Erythroblast (primary cell): ENCODE data around the gene SATL1.
"Not testable (repeated sequence)": the region's sequence is repeated elsewhere in the genome, so short reads cannot be mapped to it uniquely, and the experiment has no call there.

Experiments
- DNase-seq, 2 experiments: peaks; one replicate each; lab custom pipeline; 2025; lab: John Stamatoyannopoulos, UW
- GATA1 ChIP-seq: IDR thresholded peaks from 2 replicates; pipeline ENCODE4 v1.6.1; 2011; ENCODE audit warnings: low read depth, mild to moderate bottlenecking, control low read depth, low read length, moderate library complexity
- POLR2A ChIP-seq: IDR thresholded peaks from 2 replicates; pipeline ENCODE4 v1.6.1; 2011; ENCODE audit warnings: mild to moderate bottlenecking, low read length

Gene SATL1, protein sequence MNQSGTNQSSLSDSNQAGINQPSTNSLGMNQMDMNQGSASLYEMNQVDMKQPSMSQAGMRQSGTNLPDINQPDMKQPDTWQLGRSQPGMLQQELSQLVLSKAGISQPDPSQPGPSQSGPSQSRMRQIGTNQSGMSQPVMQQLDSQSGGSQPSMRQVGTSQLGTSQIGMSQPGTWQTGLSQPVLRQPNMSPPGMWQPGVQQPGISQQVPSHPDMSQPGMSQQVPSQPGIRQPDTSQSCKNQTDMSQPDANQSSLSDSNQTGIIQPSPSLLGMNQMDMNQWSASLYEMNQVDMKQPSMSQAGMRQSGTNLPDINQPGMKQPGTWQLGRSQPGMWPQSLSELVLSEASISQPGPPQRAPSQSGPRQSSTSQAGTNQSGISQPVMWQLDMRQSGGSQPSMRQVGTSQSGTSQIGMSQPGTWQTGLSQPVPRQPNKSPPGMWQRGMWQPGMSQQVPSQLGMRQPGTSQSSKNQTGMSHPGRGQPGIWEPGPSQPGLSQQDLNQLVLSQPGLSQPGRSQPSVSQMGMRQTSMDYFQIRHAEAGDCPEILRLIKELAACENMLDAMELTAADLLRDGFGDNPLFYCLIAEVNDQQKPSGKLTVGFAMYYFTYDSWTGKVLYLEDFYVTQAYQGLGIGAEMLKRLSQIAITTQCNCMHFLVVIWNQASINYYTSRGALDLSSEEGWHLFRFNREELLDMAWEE

DNA sequence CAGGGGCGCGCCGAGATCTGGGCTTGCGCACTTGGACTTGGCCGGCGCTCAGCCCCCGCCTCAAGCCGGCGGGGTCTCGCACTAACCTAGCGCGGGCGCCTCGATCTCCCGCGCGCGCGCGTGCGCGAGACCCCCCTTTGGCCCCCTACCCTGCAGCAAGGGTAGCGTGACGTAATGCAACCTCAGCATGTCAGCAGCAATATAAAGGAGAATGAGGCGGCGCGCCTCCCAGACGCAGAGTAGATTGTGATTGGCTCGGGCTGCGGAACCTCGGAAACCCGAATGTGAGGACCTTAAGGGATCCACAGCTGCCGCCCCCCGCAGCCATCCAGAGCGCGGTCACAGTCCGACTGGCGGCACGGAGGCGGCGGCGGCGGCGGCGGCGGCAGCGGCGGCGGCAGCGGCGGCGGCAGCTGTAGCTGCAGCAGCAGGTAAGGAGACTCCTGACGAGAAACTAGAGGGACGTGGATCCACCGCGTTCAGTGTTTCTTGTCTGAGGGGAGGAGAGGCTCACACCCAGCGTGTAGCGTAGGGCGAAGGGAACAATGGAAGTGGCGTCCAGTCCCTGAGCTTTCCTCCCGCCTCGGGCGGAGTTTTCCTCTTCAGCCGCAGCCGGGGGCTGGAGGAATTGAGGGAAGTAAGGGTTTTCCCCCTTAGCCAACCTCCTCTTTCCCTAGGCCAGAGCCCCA is at the start of gene SATL1, which contains the start of gene ZNF711:
Gene SATL1, minus strand, starts transcription at position 19 of the 689 bp plus-strand sequence. CDS start 134,811 bp downstream, outside the sequence.
Gene ZNF711, plus strand, starts transcription at position 231 of the 689 bp plus-strand sequence. CDS start 3,582 bp downstream, outside the sequence.
- peak; percentile 65 to 67 for DNase-seq
- no peak for TF ChIP-seq GATA1
- no peak for TF ChIP-seq POLR2A

DNA sequence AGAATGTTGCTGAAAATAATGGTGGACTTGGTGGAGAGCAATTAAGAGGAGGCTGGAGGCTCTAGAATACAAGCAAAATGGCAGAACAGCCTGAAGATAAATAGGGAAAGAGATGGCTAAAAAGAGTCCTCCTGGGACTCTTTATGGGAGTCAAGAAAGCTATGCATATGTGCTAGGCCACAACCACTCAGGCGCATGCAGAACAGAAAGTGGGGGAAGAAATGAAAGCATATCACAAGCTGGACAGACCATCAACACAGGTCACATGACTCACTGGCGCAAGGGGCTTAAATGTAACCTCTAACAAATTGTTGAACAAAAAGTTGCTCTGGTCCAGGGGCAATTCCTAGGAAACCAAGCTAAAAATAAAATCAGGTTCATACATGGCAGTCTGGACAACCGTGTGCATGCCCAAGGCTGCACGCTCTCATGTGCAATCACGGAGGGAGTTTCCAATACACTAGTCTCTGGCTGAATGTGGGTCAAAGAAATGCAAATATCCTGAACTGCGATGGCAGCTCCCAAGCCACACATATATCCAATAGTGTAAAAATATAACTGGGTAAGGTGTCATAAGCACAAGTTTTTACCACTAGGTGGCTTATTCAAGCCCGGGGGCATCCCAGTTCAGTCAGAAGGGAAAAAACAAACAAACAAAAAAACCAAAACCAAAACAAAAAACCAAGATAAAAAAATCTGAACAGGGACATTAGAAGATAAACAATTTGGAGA is 45.6 kb upstream of the SATL1 start:
- TF ChIP-seq POLR2A (no peak), GATA1 (no peak)
- DNase-seq = no peak

DNA sequence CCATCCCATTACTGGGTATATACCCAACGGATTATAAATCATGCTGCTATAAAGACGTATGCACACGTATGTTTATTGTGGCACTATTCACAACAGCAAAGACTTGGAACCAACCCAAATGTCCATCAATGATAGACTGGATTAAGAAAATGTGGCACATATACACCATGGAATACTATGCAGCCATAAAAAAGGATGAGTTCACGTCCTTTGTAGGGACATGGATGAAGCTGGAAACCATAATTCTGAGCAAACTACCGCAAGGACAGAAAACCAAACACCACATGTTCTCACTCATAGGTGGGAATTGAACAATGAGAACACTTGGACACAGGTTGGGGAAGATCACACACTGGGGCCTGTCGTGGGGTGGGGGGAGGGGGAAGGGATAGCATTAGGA is 41.7 kb upstream of the SATL1 start:
- DNase-seq = not testable (repeated sequence)

DNA sequence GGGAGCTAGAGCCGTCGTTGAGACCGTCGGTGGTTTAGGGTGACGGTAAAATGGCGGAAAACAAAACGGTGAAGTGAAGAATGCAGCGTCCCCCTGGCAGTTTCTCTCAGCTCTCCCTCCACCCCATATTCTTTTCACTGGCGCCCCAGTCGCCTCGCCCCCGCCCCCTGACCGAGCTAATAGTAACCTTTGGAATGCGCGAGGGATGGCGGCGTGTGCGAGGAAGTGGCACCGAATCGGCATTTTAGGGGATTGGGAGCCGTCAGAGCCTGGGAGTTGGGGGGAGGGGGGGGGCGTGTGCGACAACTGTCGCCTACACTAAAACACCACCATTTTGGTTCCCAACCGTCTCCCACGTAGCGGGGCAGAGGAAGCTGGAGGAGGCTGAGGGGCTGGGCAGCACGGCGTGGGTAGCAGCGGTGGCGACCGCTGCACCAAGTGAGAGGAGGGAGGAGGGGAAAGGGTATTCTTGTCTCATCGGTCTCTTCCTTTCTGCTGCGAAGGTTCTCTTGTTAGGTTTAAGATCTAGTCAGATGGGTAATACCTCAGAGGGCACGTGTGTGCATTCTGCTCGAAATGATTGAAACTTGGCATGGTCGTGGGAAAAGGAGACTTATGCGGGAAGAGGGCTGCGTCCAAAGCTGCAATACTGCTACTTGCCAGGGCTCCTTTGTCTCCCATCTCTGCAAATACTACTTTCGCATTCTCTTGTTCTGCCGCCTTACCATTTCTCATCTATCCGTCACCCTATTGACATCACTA is 1.1 kb upstream of the SATL1 start:
- TF ChIP-seq POLR2A = no peak
- TF ChIP-seq GATA1 = no peak
- peak; percentile 43 to 52 for DNase-seq

DNA sequence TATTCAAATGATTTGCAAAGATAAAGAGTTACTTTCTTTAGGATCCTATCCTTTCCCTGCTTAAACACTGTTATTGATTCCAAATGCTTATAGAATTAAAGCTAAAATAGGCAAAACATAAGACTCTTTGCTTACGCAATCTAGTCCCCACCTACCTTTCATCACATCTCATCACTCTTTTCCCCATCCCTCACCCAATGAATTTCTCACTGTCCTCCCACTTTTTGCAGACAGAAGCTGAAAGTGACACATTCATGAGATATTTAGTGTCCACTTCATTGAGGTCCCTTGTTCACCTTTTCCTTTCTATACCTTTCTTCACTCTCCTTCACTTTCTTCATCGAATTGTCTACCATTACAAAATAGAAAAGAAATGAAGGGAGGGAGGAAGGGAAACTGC is 424 bp downstream of the SATL1 start:
- peak; percentile 0 to 31 for DNase-seq
- TF ChIP-seq POLR2A = no peak
- no peak for TF ChIP-seq GATA1

DNA sequence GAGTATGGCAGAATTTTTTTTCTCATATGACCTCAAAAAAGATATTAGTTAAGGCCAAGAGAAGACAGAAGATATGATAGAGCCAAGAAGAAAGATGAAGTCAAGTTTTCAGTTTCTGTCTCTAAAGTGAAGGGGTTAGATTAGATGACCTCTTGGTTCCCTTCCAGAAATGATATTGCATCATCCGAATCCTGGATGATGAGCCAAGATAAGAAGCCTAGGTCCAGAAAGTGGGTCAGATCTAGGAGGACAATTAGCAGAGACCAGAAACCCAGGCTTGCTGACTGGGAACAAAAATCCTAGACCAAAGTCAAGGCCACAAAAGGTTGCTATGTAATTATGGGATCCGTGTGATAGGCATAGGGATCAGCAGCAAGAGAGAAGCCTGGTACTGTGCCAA is 20.2 kb downstream of the SATL1 start:
- no peak for TF ChIP-seq POLR2A
- TF ChIP-seq GATA1 = no peak
- no peak for DNase-seq

DNA sequence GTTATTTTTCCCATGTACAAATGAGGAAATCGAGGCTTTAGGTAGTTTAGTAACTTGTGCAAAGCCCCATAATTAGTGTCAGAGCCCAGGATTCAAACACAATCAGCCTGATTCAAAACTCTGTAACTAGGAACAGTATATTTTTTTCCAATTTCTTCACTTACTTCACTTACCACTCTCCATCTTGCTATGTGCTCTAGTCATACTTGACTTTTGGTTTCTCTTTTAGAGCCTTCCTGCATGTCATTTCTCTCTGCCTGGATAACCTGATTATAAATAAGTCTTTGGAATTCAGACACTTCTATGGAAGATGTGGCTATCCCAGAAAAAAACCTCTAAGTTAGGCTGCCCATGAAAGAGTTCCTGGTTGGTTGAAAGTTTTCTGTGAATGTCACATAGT is 22.2 kb downstream of the SATL1 start:
- TF ChIP-seq POLR2A (no peak), GATA1 (no peak)
- DNase-seq = no peak

DNA sequence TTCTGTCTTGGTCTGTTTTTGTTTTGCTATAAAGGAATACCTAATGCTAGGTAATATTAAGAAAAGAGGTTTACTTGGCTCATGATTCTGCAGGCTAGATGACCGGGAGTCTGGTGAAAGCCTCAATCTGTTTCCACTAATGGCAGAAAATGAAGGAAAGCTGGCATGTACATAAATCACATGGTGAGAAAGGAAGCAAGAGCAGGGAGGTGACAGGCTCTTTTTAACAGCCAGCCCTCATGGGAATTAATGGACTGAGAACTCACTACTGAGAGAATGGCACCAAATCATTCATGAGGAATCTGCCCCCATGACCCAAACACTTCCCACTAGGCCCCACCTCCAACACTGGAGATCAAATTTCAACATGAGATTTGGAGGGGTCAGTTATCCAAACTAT is 27.6 kb downstream of the SATL1 start:
- no peak for DNase-seq
- TF ChIP-seq POLR2A (no peak), GATA1 (no peak)

DNA sequence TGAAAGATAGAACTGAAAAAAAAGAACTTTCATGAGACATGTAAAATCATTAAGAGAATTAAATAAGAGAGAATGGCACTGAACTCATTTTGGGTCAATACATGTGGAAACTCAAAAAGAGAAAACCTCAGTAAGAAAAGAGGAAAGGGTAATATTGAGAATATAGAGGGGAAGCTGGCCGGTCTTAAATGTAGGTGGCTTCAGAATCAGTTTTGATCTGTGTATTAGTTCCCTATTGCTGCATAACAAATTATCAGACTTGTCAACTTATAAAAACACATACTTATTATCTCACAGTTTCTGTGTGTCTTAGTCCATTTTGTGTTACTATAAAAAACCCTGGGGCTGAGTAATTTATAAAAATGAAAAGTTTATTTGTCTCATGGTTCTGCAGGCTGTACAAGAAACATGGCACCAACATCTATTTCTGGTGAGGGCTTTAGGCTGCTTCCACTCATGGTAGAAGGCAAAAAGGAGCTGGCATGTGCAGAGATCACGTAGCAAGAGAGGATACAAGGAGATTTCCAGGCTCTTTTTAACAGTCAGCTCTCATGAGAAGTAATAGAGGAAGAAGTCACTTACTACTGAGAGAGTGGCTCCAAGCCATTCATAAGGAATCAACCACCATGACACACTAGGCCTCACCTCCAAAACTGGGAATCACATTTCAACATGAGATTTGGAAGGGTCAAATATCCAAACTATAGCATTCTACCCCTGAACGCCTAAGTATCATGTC is 29.6 kb downstream of the SATL1 start:
- no peak for DNase-seq
- TF ChIP-seq POLR2A (no peak), GATA1 (no peak)

DNA sequence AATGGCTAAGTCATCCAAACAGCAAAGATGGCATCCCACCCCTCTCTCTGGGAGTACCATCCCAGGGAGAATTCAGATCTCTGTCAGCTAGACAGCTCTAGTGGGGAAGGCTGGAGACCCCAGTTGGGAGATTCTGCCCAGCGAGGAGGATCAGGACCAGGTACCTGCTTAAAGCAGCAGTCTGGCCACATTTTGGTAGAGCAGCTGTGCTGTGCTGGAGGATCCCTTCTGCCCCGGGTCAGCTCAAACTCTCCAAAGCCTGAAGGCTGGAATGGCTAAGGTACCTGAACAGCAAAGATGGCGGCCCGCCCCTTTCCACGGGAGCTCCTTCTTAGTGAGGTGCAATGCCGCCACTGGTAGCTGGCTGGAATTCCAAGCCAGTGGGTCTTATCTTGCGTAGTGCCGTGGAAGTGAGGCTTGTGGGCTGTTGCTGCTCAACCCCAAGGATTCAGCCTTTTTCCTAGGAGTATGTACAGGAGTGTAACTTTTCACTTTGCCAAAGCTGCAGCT is 40.1 kb downstream of the SATL1 start:
- no peak for DNase-seq
- TF ChIP-seq GATA1 (no peak), POLR2A (no peak)

DNA sequence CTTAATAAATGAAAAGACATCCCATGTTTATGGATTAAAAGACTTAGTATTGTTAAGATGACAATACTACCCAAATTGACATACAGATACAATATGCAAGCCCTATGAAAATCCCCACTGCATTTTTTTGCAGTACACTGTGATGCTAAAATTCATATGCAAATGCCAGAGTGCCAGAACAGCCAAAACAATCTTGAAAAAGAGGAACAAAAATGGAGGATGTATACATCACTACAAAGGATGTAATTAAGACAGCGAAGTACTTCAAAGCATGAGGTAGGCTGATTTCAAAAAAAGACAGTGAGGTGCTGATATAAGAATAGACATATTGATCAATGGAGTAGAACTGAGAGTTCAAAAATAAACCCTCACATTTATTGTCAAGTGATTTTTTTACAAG is 47.3 kb downstream of the SATL1 start:
- TF ChIP-seq POLR2A = no peak
- TF ChIP-seq GATA1 = no peak
- DNase-seq = no peak

DNA sequence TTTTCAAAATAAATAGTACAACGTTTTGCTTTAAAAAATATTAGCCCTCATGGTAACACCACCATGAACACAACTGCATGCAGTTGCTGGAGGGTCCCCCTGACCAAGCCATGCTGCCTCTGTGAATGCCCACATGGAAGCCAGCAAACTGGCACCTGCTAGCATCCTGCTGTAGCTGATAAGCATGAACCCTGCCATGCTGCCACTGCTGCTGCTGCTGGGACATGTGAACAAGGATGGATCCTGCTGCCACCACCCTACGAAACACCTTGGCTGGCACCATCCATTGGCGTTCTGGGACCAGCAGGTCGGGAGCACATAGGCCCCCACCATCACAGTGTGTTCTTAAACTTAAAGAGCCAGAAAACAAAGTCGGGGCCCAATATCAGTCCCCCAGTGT is 83.9 kb downstream of the SATL1 start:
- TF ChIP-seq GATA1 (no peak), POLR2A (no peak)
- no peak for DNase-seq
